Measurements from ENCODE around the gene ZNF786. TPM values are rescaled to one million over a fixed set of nuclear protein-coding genes. Genes with fewer than 3 reads are reported as not detected.

The ZNF786 gene
- total and polyA plus RNA-seq, 9 of the 15 experiments (the other 6 are each of a cell fraction or from before 2014, with no cell fraction given), result 0.31 to 5.4 (median 3.0) TPM

GRCh38 chr7:149126662-149127266 is 36.2 kb upstream of the ZNF786 start (continued):
- peak in 1 of 2 experiments; percentile 9; a peak in 1 of 4 replicates for TF ChIP-seq ZNF639 (CRISPR knock-in tag; conservative IDR thresholded peaks at IDR 0.05 in 1 of 2, IDR thresholded peaks at IDR 0.05 in 1 of 2)
- no peak for TF ChIP-seq ZSCAN29 (IDR thresholded peaks at IDR 0.05)
- TF ChIP-seq TRIM28 (IDR thresholded peaks at IDR 0.05), result no peak
- no peak for TF ChIP-seq NR4A1 (CRISPR knock-in tag; IDR thresholded peaks at IDR 0.05)
- no peak for TF ChIP-seq NR4A1 (tag; IDR thresholded peaks at IDR 0.05)
- 0 out of 2 replicates have a peak, but pooled peaks have one; percentile 33 for TF ChIP-seq KHSRP (IDR thresholded peaks at IDR 0.05)
- no peak for TF ChIP-seq SRSF9 (IDR thresholded peaks at IDR 0.05; ENCODE audit: borderline replicate concordance, low read depth, low read length)
- TF ChIP-seq, protein P1, sequence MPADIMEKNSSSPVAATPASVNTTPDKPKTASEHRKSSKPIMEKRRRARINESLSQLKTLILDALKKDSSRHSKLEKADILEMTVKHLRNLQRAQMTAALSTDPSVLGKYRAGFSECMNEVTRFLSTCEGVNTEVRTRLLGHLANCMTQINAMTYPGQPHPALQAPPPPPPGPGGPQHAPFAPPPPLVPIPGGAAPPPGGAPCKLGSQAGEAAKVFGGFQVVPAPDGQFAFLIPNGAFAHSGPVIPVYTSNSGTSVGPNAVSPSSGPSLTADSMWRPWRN (IDR thresholded peaks at IDR 0.05; ENCODE audit: low read depth), result no peak
- no peak for TF ChIP-seq CHD1 (IDR thresholded peaks at IDR 0.05; ENCODE audit: low read length)
- TF ChIP-seq, protein P2, sequence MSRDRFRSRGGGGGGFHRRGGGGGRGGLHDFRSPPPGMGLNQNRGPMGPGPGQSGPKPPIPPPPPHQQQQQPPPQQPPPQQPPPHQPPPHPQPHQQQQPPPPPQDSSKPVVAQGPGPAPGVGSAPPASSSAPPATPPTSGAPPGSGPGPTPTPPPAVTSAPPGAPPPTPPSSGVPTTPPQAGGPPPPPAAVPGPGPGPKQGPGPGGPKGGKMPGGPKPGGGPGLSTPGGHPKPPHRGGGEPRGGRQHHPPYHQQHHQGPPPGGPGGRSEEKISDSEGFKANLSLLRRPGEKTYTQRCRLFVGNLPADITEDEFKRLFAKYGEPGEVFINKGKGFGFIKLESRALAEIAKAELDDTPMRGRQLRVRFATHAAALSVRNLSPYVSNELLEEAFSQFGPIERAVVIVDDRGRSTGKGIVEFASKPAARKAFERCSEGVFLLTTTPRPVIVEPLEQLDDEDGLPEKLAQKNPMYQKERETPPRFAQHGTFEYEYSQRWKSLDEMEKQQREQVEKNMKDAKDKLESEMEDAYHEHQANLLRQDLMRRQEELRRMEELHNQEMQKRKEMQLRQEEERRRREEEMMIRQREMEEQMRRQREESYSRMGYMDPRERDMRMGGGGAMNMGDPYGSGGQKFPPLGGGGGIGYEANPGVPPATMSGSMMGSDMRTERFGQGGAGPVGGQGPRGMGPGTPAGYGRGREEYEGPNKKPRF (IDR thresholded peaks at IDR 0.05; ENCODE audit: low read depth, low read length), result no peak
- TF ChIP-seq ZNF263 (CRISPR knock-in tag; IDR thresholded peaks at IDR 0.05; ENCODE audit: borderline replicate concordance), result no peak
- TF ChIP-seq ZNF175 (CRISPR knock-in tag; IDR thresholded peaks at IDR 0.05; ENCODE audit: low read depth), result no peak
- TF ChIP-seq ZNF121 (CRISPR knock-in tag; conservative IDR thresholded peaks at IDR 0.05), result 0 out of 2 replicates have a peak, but pooled peaks have one; percentile 9
- no peak for TF ChIP-seq ZNF224 (CRISPR knock-in tag; IDR thresholded peaks at IDR 0.05)
- no peak for TF ChIP-seq ZNF140 (CRISPR knock-in tag; IDR thresholded peaks at IDR 0.05)
- no peak for TF ChIP-seq KAT8 (IDR thresholded peaks at IDR 0.05; ENCODE audit: low read depth)
- TF ChIP-seq, protein P3, sequence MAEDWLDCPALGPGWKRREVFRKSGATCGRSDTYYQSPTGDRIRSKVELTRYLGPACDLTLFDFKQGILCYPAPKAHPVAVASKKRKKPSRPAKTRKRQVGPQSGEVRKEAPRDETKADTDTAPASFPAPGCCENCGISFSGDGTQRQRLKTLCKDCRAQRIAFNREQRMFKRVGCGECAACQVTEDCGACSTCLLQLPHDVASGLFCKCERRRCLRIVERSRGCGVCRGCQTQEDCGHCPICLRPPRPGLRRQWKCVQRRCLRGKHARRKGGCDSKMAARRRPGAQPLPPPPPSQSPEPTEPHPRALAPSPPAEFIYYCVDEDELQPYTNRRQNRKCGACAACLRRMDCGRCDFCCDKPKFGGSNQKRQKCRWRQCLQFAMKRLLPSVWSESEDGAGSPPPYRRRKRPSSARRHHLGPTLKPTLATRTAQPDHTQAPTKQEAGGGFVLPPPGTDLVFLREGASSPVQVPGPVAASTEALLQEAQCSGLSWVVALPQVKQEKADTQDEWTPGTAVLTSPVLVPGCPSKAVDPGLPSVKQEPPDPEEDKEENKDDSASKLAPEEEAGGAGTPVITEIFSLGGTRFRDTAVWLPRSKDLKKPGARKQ (CRISPR knock-in tag; IDR thresholded peaks at IDR 0.05), result no peak
- peak; percentile 83 for TF ChIP-seq PHB (CRISPR knock-in tag; IDR thresholded peaks at IDR 0.05)
- no peak; a peak in 2 of 4 replicates for TF ChIP-seq MLX (CRISPR knock-in tag; conservative IDR thresholded peaks at IDR 0.05)
- TF ChIP-seq ZNF282 (CRISPR knock-in tag; IDR thresholded peaks at IDR 0.05), result peak; percentile 90
